Measurements from ENCODE around the gene AQP12A. TPM values are rescaled to one million over a fixed set of nuclear protein-coding genes. Genes with fewer than 3 reads are reported as not detected.

AQP12A gene
- total and polyA plus RNA-seq, 10 of the 15 experiments (the other 5 are each of a cell fraction or from before 2014, with no cell fraction given) = not detected

DNA sequence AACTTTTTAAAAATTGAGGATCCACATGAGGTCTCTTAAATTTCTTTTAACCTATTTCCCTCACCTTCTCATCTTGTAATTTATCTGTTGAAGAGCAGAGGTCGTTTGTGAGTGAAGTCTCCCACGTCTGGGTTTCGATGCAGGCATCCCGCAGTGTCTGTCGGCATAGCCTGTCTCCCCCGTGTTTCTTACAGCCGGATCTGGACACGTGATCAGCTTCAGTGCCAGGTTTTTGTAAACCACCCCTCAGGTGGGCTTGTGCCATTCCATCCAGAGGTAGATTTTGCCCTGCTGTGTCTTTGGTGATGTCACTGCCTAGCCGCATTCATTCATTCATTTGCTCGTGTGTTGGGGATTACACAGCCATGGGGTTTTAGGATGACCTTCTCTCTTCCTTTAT, 16.2 kb downstream of the AQP12A start:
- Histone ChIP-seq H3K4me1 (ENCODE audit: control insufficient read depth, insufficient read depth, low read length) (no peaks in the 10 kb centered on the region), H3K27ac (ENCODE audit: control insufficient read depth, insufficient read depth) (no peak overlapping the region), H3K9me3 (replicated peaks; ENCODE audit: control insufficient read depth, insufficient read depth, low read length) (no peaks in the 10 kb centered on the region), H3K27me3 (replicated peaks in 1 of 2; ENCODE audit: control insufficient read depth in 2 of 2, insufficient read depth in 2 of 2, low read length in 1 of 2) (peaks cover 0 to 2% of the 10 kb centered on the region in 2 experiments; a peak in 2 of 4 replicates), H2AFZ (ENCODE audit: control insufficient read depth, low read depth, low read length) (no peak overlapping the region), H3K4me3 (no peak overlapping the region), H4K20me1 (ENCODE audit: control insufficient read depth, insufficient read depth) (no peaks in the 10 kb centered on the region), H3K79me2 (ENCODE audit: control insufficient read depth, insufficient read depth, low read length) (no peaks in the 10 kb centered on the region), H3K9ac (ENCODE audit: control insufficient read depth, insufficient read depth, low read length) (no peak overlapping the region), H3K36me3 (ENCODE audit: control insufficient read depth in 2 of 2, insufficient read depth in 2 of 2, low read length in 1 of 2) (no peaks in the 10 kb centered on the region), H3K4me2 (ENCODE audit: control insufficient read depth, insufficient read depth) (no peak overlapping the region)
- in situ Hi-C loops (cut with MboI) (no loop called here), intact Hi-C loops (cut with micrococcal nuclease; ENCODE audit: unreplicated experiment) (loop anchor here (10.0 kb wide), 1 partner anchor 193 kb away; no protein-coding TSS in a partner anchor)
- no peak for TF ChIP-seq ZZZ3 (IDR thresholded peaks at IDR 0.05; ENCODE audit: control insufficient read depth, insufficient read length, low read depth)
- no peak for TF ChIP-seq WRNIP1 (IDR thresholded peaks at IDR 0.05; ENCODE audit: borderline replicate concordance, low read depth, low read length)
- TF ChIP-seq, protein P1, sequence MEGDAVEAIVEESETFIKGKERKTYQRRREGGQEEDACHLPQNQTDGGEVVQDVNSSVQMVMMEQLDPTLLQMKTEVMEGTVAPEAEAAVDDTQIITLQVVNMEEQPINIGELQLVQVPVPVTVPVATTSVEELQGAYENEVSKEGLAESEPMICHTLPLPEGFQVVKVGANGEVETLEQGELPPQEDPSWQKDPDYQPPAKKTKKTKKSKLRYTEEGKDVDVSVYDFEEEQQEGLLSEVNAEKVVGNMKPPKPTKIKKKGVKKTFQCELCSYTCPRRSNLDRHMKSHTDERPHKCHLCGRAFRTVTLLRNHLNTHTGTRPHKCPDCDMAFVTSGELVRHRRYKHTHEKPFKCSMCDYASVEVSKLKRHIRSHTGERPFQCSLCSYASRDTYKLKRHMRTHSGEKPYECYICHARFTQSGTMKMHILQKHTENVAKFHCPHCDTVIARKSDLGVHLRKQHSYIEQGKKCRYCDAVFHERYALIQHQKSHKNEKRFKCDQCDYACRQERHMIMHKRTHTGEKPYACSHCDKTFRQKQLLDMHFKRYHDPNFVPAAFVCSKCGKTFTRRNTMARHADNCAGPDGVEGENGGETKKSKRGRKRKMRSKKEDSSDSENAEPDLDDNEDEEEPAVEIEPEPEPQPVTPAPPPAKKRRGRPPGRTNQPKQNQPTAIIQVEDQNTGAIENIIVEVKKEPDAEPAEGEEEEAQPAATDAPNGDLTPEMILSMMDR (IDR thresholded peaks at IDR 0.05 in 2 of 3, conservative IDR thresholded peaks at IDR 0.05 in 1 of 3; ENCODE audit: control insufficient read depth in 2 of 3, extremely low read depth in 1 of 3, insufficient read depth in 1 of 3, low read depth in 3 of 3, low read length in 3 of 3) = no peak
- no peak for TF ChIP-seq SRF (IDR thresholded peaks at IDR 0.05; ENCODE audit: low read depth in 2 of 2, low read length in 2 of 2)
- no peak for TF ChIP-seq FOXK2 (IDR thresholded peaks at IDR 0.05)
- no peak for TF ChIP-seq STAT1 (conservative IDR thresholded peaks at IDR 0.05)
- TF ChIP-seq PML (IDR thresholded peaks at IDR 0.05; ENCODE audit: low read length) = no peak
- TF ChIP-seq KAT2A (conservative IDR thresholded peaks at IDR 0.05; ENCODE audit: control insufficient read depth, low read depth, low read length) = no peak
- no peak for TF ChIP-seq PAX5 (IDR thresholded peaks at IDR 0.05; ENCODE audit: borderline replicate concordance, low read depth, low read length)
- no peak for TF ChIP-seq TCF7 (IDR thresholded peaks at IDR 0.05; ENCODE audit: borderline replicate concordance)
- TF ChIP-seq RCOR1 (conservative IDR thresholded peaks at IDR 0.05; ENCODE audit: low read depth, low read length) = no peak
- no peak for TF ChIP-seq RFX5 (IDR thresholded peaks at IDR 0.05; ENCODE audit: low read depth, low read length)
- ChIA-PET RAD21 (ENCODE audit: unreplicated experiment) (no interaction called here), POLR2A (no interaction called here), CTCF (interaction anchor here (2.7 kb wide), 1 partner anchor 194 kb away, joined by 11 read pairs; no protein-coding TSS in a partner anchor), SMC1A (ENCODE audit: uncharacterized antibody, unreplicated experiment) (no interaction called here)
- WGBS (ENCODE audit: insufficient coverage, insufficient replicate concordance, low lambda C conversion rate, missing lambda C conversion rate) = 61% methylated on average over 10 of the region's 10 CpGs
- ATAC-seq = no peak
- DNase-seq (ENCODE audit: low read depth, low spot score) = no peak
- no TSS peak for BruUV-seq (replicated peaks)
- FAIRE-seq = no peak
